KMS-11 (cell line): ENCODE measurements around the gene XYLT2.
A peak's percentile ranks its signal among the peaks of the same experiment; 100 is the strongest.

Source experiments
- H2AFZ ChIP-seq: fragments of 200-600 bp; sonication (generic); 2 replicates; pipeline ENCODE4 v1.6.1; 2016; ENCODE audit warnings: antibody characterized with exemption, mixed run types, low read depth
- H3K27ac ChIP-seq: fragments of 200-600 bp; sonication (generic); 2 replicates; pipeline ENCODE4 v1.6.1; 2016; ENCODE audit warnings: mild to moderate bottlenecking, mixed run types
- H3K27me3 ChIP-seq: fragments of 200-600 bp; sonication (generic); 2 replicates; pipeline ENCODE4 v1.6.1; 2017; ENCODE audit warnings: mild to moderate bottlenecking, low read depth, mixed run types, moderate library complexity; ENCODE audit not compliant: insufficient read depth
- H3K36me3 ChIP-seq: fragments of 200-600 bp; sonication (generic); 2 replicates; pipeline ENCODE4 v1.6.1; 2017; ENCODE audit warnings: mild to moderate bottlenecking, mixed run types; ENCODE audit not compliant: insufficient read depth
- H3K4me1 ChIP-seq: fragments of 200-600 bp; sonication (generic); 2 replicates; pipeline ENCODE4 v1.6.1; 2016; ENCODE audit warnings: mild to moderate bottlenecking, low read depth, mixed run types; ENCODE audit not compliant: poor library complexity, severe bottlenecking
- H3K4me2 ChIP-seq: fragments of 200-600 bp; sonication (generic); 2 replicates; pipeline ENCODE4 v1.7.0; 2016; ENCODE audit warnings: mild to moderate bottlenecking, mixed run types
- H3K4me3 ChIP-seq: fragments of 200-600 bp; sonication (generic); IDR thresholded peaks from 2 replicates; pipeline ENCODE4 v1.6.1; 2017; ENCODE audit warnings: low read depth, low read length, mixed read lengths; ENCODE audit not compliant: insufficient read depth
- H3K79me2 ChIP-seq: fragments of 200-600 bp; sonication (generic); 2 replicates; pipeline ENCODE4 v1.6.1; 2016; ENCODE audit warnings: low read depth, mixed run types; ENCODE audit not compliant: insufficient read depth
- H3K9ac ChIP-seq: fragments of 200-600 bp; sonication (generic); 2 replicates; pipeline ENCODE4 v1.6.1; 2016; ENCODE audit warnings: mild to moderate bottlenecking, mixed run types
- H4K20me1 ChIP-seq: fragments of 200-600 bp; sonication (generic); 2 replicates; pipeline ENCODE4 v1.6.1; 2016; ENCODE audit warnings: mild to moderate bottlenecking, mixed run types; ENCODE audit not compliant: insufficient read depth
- TF ChIP-seq, protein P1 (sequence below): fragments of 200-600 bp; sonication (generic); conservative IDR thresholded peaks from 2 replicates; pipeline ENCODE4 v1.6.1; 2017; ENCODE audit warnings: low read depth, mild to moderate bottlenecking, antibody characterized with exemption, low read length, moderate library complexity, mixed read lengths

The XYLT2 gene

DNA sequence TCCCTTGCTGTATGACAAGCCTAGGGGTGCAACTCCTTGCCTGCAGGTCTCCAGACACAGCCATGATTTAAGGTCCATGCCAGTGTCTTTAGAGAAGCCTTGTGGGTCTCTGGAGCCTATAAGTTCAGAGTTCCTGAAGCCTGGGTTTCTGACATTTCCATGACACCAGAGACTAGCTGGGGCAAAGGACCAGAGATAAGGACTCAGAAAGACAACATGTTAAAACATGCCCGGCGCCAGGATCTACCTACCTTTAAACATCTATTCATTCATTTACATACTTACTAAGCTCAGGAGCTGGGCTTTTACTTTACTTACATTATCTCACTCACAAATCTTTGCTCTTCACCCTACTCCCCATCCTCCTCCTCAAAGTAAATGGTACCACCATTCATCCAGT, 25.6 kb downstream of the XYLT2 start:
- Histone ChIP-seq H3K27me3 (no peaks in the 10 kb centered on the region), H3K27ac (no peak overlapping the region), H3K9ac (no peak overlapping the region), H3K79me2 (peaks cover 26% of the 10 kb centered on the region), H3K4me2 (peak overlapping the region; percentile 63; the same call in 1 of the 2 replicates), H3K4me3 (no peak overlapping the region), H3K4me1 (peaks cover 15% of the 10 kb centered on the region), H4K20me1 (no peaks in the 10 kb centered on the region), H2AFZ (no peak overlapping the region), H3K36me3 (peaks cover 8% of the 10 kb centered on the region; the same call in 1 of the 2 replicates)
- TF ChIP-seq, protein P1, sequence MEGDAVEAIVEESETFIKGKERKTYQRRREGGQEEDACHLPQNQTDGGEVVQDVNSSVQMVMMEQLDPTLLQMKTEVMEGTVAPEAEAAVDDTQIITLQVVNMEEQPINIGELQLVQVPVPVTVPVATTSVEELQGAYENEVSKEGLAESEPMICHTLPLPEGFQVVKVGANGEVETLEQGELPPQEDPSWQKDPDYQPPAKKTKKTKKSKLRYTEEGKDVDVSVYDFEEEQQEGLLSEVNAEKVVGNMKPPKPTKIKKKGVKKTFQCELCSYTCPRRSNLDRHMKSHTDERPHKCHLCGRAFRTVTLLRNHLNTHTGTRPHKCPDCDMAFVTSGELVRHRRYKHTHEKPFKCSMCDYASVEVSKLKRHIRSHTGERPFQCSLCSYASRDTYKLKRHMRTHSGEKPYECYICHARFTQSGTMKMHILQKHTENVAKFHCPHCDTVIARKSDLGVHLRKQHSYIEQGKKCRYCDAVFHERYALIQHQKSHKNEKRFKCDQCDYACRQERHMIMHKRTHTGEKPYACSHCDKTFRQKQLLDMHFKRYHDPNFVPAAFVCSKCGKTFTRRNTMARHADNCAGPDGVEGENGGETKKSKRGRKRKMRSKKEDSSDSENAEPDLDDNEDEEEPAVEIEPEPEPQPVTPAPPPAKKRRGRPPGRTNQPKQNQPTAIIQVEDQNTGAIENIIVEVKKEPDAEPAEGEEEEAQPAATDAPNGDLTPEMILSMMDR, result no peak

DNA sequence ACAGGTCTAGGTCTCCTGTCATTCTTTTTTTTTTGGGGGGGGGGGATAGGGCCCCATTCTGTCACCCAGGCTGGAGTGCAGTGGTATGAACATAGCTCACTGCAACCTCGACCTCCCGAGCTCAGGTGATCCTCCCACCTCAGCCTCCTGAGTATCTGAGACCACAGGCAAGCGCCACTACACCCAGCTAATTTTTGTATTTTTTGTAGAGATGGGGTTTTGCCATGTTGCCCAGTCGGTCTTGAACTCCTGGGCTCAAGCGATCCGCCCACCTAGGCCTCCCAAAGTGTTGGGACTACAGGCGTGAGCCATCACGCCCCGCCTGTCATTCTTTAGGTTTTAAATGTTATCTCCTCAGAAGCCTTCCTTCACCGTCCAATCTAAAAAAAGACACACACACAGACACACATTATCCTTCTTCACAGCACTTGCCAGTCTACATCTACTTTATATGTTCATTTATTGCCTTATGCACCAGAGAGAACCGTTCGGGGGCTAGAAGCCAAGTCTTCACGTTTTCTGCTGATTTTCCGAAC, 26.4 kb downstream of the XYLT2 start:
- peak overlapping the region; percentile 87 for H2AFZ ChIP-seq
- peaks cover 15% of the 10 kb centered on the region for H3K4me1 ChIP-seq
- peak overlapping the region; percentile 84 for H3K9ac ChIP-seq
- peaks cover 8% of the 10 kb centered on the region; the same call in 1 of the 2 replicates for H3K36me3 ChIP-seq
- TF ChIP-seq, protein P1, result no peak
- H3K4me2 ChIP-seq, result peak overlapping the region; percentile 63
- peaks cover 26% of the 10 kb centered on the region for H3K79me2 ChIP-seq
- peak overlapping the region; percentile 79 for H3K4me3 ChIP-seq
- no peaks in the 10 kb centered on the region for H4K20me1 ChIP-seq
- H3K27me3 ChIP-seq, result no peaks in the 10 kb centered on the region
- H3K27ac ChIP-seq, result peak overlapping the region; percentile 78

DNA sequence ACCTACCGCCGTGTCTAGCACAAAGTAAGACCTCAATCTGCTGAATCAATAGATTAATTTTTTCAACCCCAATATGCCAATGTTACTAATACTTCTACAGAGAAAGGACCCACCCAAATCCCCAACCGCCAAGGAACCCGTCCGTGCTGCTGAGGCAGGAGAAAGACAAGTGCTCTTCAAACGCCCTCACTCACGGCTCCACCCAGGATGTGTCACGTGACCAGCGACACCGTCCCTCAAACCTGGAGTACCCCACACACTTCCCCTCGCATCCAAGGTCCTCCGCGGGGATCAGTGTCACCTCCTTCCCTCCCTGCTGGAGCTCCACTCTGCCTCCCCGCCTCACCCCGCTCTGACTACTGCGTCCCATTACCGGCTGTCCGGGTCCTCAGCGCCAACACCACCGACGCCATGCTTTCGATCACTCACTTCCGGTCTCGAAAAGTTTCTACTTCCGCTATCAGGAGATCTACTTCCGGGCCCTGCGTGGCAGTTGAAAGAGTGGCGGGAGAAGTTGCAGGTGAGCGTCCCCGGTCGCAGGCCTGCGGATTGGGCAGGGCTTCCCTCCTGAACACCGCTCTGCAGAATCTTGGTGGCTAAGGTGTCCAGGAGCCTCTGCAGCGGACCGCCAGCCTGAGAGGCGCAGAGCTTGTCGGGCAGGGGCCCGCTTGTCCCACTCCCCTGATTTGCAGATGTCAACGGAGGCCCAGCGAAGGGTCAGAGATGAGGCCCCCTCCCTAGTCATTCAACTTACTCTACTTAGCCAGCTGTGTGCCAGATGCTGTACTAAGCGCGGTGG, 27.0 kb downstream of the XYLT2 start, which contains the start of the genes EME1 and MRPL27:
TSS of gene EME1 (plus strand) at position 472 of the 799 bp plus-strand sequence. CDS start 1,980 bp downstream, outside the sequence.
TSS of gene MRPL27 (minus strand) at position 427 of the 799 bp plus-strand sequence. CDS start at position 413, 14 bp downstream.
- peak within 1 kb of the TSS; percentile 87 for H2AFZ ChIP-seq
- no peaks in the 10 kb centered on the region for H3K27me3 ChIP-seq
- peaks cover 7% of the 10 kb centered on the region; the same call in 1 of the 2 replicates for H3K36me3 ChIP-seq
- H3K4me2 ChIP-seq, result peak within 1 kb of the TSS; percentile 63
- peaks cover 26% of the 10 kb centered on the region for H3K79me2 ChIP-seq
- peak within 1 kb of the TSS; percentile 78 for H3K27ac ChIP-seq
- H4K20me1 ChIP-seq, result no peaks in the 10 kb centered on the region
- TF ChIP-seq, protein P1, result no peak
- peaks cover 15% of the 10 kb centered on the region for H3K4me1 ChIP-seq
- H3K9ac ChIP-seq, result peak within 1 kb of the TSS; percentile 84
- H3K4me3 ChIP-seq, result peak within 1 kb of the TSS; percentile 79

DNA sequence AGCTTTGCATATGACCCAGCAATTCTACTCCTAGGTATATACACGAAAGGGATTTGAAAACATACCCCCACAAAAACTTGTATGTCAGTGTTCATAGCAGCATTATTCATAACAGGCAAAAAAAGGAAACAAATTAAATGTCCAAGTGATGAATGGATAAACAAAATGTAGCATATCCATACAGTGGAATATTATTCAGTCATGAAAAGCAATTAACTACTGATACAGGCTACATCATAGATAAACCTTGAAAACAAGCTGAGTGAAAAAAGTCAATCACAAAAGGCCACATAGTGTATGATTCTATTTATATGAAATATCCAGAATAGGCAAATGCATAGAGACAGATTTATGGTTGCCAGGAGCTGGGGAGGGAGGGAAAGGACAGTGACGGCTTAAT, 27.8 kb downstream of the XYLT2 start:
- H3K79me2 ChIP-seq, result peaks cover 26% of the 10 kb centered on the region
- peak overlapping the region; percentile 84; the same call in 1 of the 2 replicates for H3K9ac ChIP-seq
- H3K27ac ChIP-seq, result peak overlapping the region; percentile 78
- peaks cover 4% of the 10 kb centered on the region; the same call in 1 of the 2 replicates for H3K36me3 ChIP-seq
- peak overlapping the region; percentile 63 for H3K4me2 ChIP-seq
- peak overlapping the region; percentile 87 for H2AFZ ChIP-seq
- no peaks in the 10 kb centered on the region for H4K20me1 ChIP-seq
- TF ChIP-seq, protein P1, result no peak
- H3K4me3 ChIP-seq, result peak overlapping the region; percentile 60
- no peaks in the 10 kb centered on the region for H3K27me3 ChIP-seq
- H3K4me1 ChIP-seq, result peaks cover 15% of the 10 kb centered on the region
